ENCODE data around the gene CAMTA1.

The CAMTA1 gene

DNA sequence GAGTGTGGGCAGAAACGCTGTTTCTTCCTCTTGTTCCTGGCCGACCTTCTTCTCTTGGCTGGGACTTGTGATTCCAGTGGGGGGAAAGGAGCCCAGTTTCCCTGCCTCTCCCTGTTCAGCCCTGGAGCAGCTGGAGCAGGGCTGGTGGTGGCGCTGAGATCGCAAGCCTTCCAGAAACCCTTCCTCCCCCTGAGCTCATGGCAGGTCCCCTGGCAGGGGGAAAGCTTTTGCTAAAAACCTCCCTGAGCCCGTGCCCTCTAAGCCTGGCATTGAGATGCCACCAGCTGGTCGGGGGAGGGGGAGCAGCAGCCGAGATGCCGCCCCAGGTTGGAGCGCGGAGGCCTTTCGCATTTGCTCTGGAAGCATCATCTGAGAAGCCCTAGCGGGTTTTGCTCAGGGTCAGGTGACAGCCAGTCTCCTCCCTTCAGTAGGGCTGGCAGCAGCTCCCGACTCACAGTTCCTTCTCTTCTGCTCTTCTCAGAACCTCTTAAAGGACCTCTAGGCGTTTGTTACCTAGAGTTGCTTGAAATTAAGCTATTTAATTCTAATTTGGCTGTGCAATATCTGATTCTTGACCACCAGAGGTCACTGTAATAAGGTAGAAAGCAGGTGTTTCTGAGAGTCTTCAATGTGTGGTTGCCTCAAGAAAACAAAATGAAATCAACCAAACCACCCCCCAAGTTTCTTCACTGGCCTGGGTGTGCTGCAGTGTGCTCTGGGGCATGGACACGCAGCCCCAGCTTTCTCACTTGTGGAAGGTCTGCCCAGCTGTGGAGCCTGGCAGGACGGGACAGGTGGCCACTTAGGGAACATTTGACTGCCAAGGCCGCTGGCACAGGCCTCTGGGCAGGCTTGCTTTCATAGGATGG, 257.3 kb downstream of the CAMTA1 start:
- peaks cover 2 to 9% (median 8%) of the 10 kb centered on the region in 5 donors for H3K9me3 ChIP-seq (ENCODE audit: control insufficient read depth in 5 of 5, low read length in 5 of 5)
- peaks cover 0 to 3% (median 0%) of the 10 kb centered on the region in 5 donors for H3K4me1 ChIP-seq (ENCODE audit: control insufficient read depth in 5 of 5, insufficient read depth in 5 of 5, low read length in 5 of 5)
- no peak overlapping the region for H3K27ac ChIP-seq (ENCODE audit: low read depth, low read length)
- H3K36me3 ChIP-seq (ENCODE audit: control insufficient read depth in 5 of 5, insufficient read depth in 5 of 5, low read length in 5 of 5), result no peaks in the 10 kb centered on the region
- peaks cover 15 to 27% (median 20%) of the 10 kb centered on the region in 5 donors for H3K27me3 ChIP-seq (ENCODE audit: control insufficient read depth in 5 of 5, insufficient read depth in 4 of 5, low read length in 5 of 5)
- H3K9ac ChIP-seq (ENCODE audit: low read length in 5 of 5), result no peak overlapping the region
- no peak overlapping the region for H3K4me3 ChIP-seq (ENCODE audit: low read depth in 1 of 5, low read length in 5 of 5)

DNA sequence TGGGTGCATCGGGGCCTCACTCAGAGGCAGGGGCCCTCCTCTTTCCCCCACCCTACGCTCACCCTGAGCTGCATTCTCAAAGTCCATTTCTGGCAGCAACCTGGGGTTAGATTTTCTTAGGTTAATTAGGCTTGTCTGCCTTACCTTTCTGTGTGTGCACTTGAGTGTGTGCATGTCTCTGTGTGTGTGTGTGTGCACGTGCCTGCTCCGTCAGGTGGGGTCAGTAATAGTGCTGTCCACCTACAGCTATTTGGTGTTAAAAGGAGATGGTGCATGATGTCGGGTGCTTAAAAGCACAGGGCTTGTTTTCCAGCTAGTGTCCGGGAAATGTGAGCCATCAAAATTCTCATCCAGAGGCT, 257.9 kb downstream of the CAMTA1 start:
- H3K36me3 ChIP-seq (ENCODE audit: control insufficient read depth in 5 of 5, insufficient read depth in 5 of 5, low read length in 5 of 5), result no peaks in the 10 kb centered on the region
- peaks cover 15 to 27% (median 20%) of the 10 kb centered on the region in 5 donors for H3K27me3 ChIP-seq (ENCODE audit: control insufficient read depth in 5 of 5, insufficient read depth in 4 of 5, low read length in 5 of 5)
- no peak overlapping the region for H3K27ac ChIP-seq (ENCODE audit: low read depth, low read length)
- H3K4me3 ChIP-seq (ENCODE audit: low read depth in 1 of 5, low read length in 5 of 5), result no peak overlapping the region
- H3K9me3 ChIP-seq (ENCODE audit: control insufficient read depth in 5 of 5, low read length in 5 of 5), result peaks cover 2 to 9% (median 8%) of the 10 kb centered on the region in 5 donors
- peaks cover 0 to 3% (median 0%) of the 10 kb centered on the region in 5 donors for H3K4me1 ChIP-seq (ENCODE audit: control insufficient read depth in 5 of 5, insufficient read depth in 5 of 5, low read length in 5 of 5)
- no peak overlapping the region for H3K9ac ChIP-seq (ENCODE audit: low read length in 5 of 5)

DNA sequence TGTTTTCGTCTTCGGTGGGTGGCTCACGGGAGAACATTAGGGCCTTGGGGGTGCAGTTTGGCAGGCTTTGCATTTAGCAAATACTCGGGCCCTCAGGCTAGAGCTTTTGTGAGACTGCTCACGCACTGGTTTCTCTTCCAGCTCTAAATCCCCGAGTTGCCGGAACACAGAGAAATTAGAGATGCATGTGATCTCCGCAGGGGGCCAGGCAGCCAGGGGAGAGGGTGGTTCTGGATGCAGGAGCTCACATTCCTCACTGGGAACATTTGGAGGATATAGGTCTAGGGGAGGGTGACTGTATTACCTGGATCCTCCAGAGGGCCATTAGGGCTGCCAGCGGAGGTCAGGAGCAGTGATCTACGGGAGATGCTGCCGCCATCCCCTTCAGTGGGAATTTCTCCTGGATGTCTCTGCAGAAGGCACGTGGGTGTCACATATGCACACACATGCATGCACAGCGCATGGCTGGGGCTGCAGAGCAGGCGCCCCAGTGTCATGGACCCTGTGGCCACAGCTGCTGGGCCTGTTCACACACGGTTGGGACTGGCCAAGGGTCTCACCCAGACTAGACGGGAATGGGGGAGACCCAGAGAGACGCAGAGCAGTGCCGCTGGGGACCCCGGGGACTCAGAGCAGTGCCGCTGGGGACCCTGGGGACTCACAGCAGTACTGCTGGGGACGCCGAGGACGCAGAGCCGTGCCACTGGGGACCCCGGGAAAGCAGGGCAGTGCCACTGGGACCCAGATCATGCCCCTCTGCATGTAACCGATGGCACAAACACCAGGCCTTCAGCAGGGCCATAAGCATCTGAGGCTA, 258.7 kb downstream of the CAMTA1 start:
- H3K27me3 ChIP-seq (ENCODE audit: control insufficient read depth in 5 of 5, insufficient read depth in 4 of 5, low read length in 5 of 5), result peaks cover 15 to 29% (median 22%) of the 10 kb centered on the region in 5 donors
- H3K27ac ChIP-seq (ENCODE audit: low read depth, low read length), result no peak overlapping the region
- peaks cover 2 to 9% (median 8%) of the 10 kb centered on the region in 5 donors for H3K9me3 ChIP-seq (ENCODE audit: control insufficient read depth in 5 of 5, low read length in 5 of 5)
- no peak overlapping the region for H3K4me3 ChIP-seq (ENCODE audit: low read depth in 1 of 5, low read length in 5 of 5)
- peaks cover 0 to 3% (median 0%) of the 10 kb centered on the region in 5 donors for H3K4me1 ChIP-seq (ENCODE audit: control insufficient read depth in 5 of 5, insufficient read depth in 5 of 5, low read length in 5 of 5)
- H3K9ac ChIP-seq (ENCODE audit: low read length in 5 of 5), result no peak overlapping the region
- no peaks in the 10 kb centered on the region for H3K36me3 ChIP-seq (ENCODE audit: control insufficient read depth in 5 of 5, insufficient read depth in 5 of 5, low read length in 5 of 5)

DNA sequence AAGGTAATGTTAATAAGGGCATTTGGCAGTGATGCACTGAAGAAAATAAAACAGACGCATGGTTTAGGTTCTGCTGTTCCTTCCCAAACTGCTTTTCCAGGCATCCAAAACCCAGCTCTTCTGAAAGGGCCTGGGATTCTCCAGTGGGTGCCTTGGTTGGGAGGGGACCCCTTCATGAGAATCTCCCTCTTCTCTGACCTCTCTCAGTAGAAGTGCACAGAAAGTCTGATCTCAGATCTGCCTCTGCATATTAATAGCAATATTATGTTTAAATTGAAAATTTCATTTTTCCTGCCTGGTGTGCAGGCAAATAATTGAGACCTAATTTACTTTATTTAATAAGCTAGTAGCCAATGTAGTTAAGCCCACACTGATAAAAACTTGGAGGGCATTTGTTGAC, 260.6 kb downstream of the CAMTA1 start:
- no peak overlapping the region for H3K9ac ChIP-seq (ENCODE audit: low read length in 5 of 5)
- peaks cover 9 to 32% (median 22%) of the 10 kb centered on the region in 5 donors for H3K27me3 ChIP-seq (ENCODE audit: control insufficient read depth in 5 of 5, insufficient read depth in 4 of 5, low read length in 5 of 5)
- peaks cover 2 to 9% (median 8%) of the 10 kb centered on the region in 5 donors for H3K9me3 ChIP-seq (ENCODE audit: control insufficient read depth in 5 of 5, low read length in 5 of 5)
- H3K27ac ChIP-seq (ENCODE audit: low read depth, low read length), result no peak overlapping the region
- H3K4me3 ChIP-seq (ENCODE audit: low read depth in 1 of 5, low read length in 5 of 5), result no peak overlapping the region
- H3K4me1 ChIP-seq (ENCODE audit: control insufficient read depth in 5 of 5, insufficient read depth in 5 of 5, low read length in 5 of 5), result peaks cover 0 to 3% (median 0%) of the 10 kb centered on the region in 5 donors
- no peaks in the 10 kb centered on the region for H3K36me3 ChIP-seq (ENCODE audit: control insufficient read depth in 5 of 5, insufficient read depth in 5 of 5, low read length in 5 of 5)

DNA sequence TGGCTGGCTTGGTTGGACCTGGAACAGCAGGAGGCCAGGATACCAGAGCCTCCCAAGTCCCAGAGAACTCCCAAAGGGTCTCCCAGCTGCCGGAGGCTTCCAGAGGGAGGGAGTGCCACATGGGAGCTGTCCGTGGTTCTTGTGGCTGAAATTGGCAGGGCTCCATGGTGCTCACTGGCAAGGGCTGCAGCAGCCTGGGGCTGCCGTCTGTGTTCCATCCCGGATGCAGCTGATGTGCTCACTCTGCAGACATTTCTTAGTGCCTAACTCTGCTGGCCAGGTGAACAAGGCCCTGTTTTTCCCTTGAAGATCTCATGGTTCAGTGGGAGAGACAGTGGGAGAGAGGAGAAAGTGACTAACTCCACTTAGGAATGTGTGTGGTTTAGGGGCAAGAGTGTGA, 261.1 kb downstream of the CAMTA1 start:
- no peak overlapping the region for H3K27ac ChIP-seq (ENCODE audit: low read depth, low read length)
- H3K4me1 ChIP-seq (ENCODE audit: control insufficient read depth in 5 of 5, insufficient read depth in 5 of 5, low read length in 5 of 5), result peaks cover 0 to 3% (median 0%) of the 10 kb centered on the region in 5 donors
- H3K27me3 ChIP-seq (ENCODE audit: control insufficient read depth in 5 of 5, insufficient read depth in 4 of 5, low read length in 5 of 5), result peaks cover 14 to 36% (median 22%) of the 10 kb centered on the region in 5 donors
- H3K4me3 ChIP-seq (ENCODE audit: low read depth in 1 of 5, low read length in 5 of 5), result no peak overlapping the region
- H3K9ac ChIP-seq (ENCODE audit: low read length in 5 of 5), result no peak overlapping the region
- peaks cover 2 to 9% (median 8%) of the 10 kb centered on the region in 5 donors for H3K9me3 ChIP-seq (ENCODE audit: control insufficient read depth in 5 of 5, low read length in 5 of 5)
- no peaks in the 10 kb centered on the region for H3K36me3 ChIP-seq (ENCODE audit: control insufficient read depth in 5 of 5, insufficient read depth in 5 of 5, low read length in 5 of 5)

DNA sequence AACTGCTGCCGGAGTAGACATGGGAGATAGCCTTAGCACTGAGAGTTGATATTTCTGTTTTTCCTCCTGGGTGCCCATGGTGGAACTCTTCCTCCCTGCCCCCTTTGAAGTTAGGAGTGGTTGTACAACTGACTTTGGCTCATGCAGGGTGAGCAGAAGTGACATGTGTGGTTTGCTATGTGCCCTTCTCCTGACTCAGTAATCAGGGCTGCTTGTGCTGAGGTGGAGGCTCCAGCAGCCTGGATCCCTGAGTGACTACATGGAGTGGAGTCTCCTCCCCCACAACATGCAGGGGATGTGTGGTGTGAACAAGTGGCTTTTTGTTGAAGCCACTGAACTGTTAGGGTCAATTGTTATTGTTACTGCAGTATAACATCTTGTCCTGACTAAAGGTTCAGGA, 261.6 kb downstream of the CAMTA1 start:
- Histone ChIP-seq H3K9me3 (ENCODE audit: control insufficient read depth in 5 of 5, low read length in 5 of 5) (peaks cover 2 to 9% (median 8%) of the 10 kb centered on the region in 5 donors), H3K4me3 (ENCODE audit: low read depth in 1 of 5, low read length in 5 of 5) (no peak overlapping the region), H3K9ac (ENCODE audit: low read length in 5 of 5) (no peak overlapping the region), H3K27ac (ENCODE audit: low read depth, low read length) (no peak overlapping the region), H3K27me3 (ENCODE audit: control insufficient read depth in 5 of 5, insufficient read depth in 4 of 5, low read length in 5 of 5) (peaks cover 15 to 36% (median 22%) of the 10 kb centered on the region in 5 donors), H3K4me1 (ENCODE audit: control insufficient read depth in 5 of 5, insufficient read depth in 5 of 5, low read length in 5 of 5) (peaks cover 0 to 3% (median 0%) of the 10 kb centered on the region in 5 donors), H3K36me3 (ENCODE audit: control insufficient read depth in 5 of 5, insufficient read depth in 5 of 5, low read length in 5 of 5) (no peaks in the 10 kb centered on the region)

DNA sequence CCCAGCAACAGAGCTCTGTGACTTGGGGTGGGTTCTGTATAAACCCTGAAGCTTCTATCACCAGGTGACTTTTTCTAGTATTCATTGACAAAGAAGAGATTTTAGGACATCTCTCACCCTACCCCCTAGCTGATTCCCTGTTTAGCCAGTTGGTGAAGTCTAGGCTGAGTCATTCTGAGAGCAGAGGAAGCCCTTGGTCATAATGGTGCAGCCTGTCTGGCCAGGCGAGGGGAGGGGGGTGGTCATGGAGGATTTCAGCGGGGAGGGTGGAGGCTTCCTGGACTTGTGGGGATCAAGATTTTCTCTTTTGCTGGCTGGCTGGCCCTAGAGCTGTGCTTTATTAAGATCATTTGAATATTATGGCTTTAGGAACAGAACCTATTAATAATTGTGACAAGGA, 262.6 kb downstream of the CAMTA1 start:
- Histone ChIP-seq H3K27ac (ENCODE audit: low read depth, low read length) (no peak overlapping the region), H3K4me3 (ENCODE audit: low read depth in 1 of 5, low read length in 5 of 5) (no peak overlapping the region), H3K36me3 (ENCODE audit: control insufficient read depth in 5 of 5, insufficient read depth in 5 of 5, low read length in 5 of 5) (no peaks in the 10 kb centered on the region), H3K9ac (ENCODE audit: low read length in 5 of 5) (no peak overlapping the region), H3K9me3 (ENCODE audit: control insufficient read depth in 5 of 5, low read length in 5 of 5) (peaks cover 2 to 9% (median 8%) of the 10 kb centered on the region in 5 donors), H3K4me1 (ENCODE audit: control insufficient read depth in 5 of 5, insufficient read depth in 5 of 5, low read length in 5 of 5) (peaks cover 0 to 3% (median 0%) of the 10 kb centered on the region in 5 donors), H3K27me3 (ENCODE audit: control insufficient read depth in 5 of 5, insufficient read depth in 4 of 5, low read length in 5 of 5) (peaks cover 9 to 35% (median 16%) of the 10 kb centered on the region in 5 donors)

DNA sequence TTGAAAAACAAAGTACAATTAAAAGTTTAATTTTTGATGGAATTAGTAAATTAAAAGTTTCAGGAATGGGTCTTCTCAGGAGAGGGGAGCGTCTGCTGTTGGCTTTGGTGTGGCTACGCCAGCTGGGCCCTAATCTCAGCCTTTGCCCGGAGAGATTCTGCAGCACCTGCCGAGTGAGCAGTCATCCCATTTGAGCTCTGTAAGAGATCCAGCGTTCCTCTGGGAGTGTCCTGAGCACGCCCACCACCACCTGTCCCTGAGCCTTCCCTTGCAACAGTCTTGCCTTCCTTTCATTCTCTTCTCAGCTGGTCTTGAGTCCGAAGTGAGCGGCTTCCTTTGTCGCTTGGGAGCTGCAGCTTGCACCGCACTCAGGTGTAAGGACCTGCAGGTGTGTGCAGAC, 263.1 kb downstream of the CAMTA1 start:
- Histone ChIP-seq H3K4me1 (ENCODE audit: control insufficient read depth in 5 of 5, insufficient read depth in 5 of 5, low read length in 5 of 5) (peaks cover 0 to 3% (median 0%) of the 10 kb centered on the region in 5 donors), H3K27ac (ENCODE audit: low read depth, low read length) (no peak overlapping the region), H3K4me3 (ENCODE audit: low read depth in 1 of 5, low read length in 5 of 5) (no peak overlapping the region), H3K9me3 (ENCODE audit: control insufficient read depth in 5 of 5, low read length in 5 of 5) (peaks cover 2 to 9% (median 8%) of the 10 kb centered on the region in 5 donors), H3K9ac (ENCODE audit: low read length in 5 of 5) (no peak overlapping the region), H3K36me3 (ENCODE audit: control insufficient read depth in 5 of 5, insufficient read depth in 5 of 5, low read length in 5 of 5) (no peaks in the 10 kb centered on the region), H3K27me3 (ENCODE audit: control insufficient read depth in 5 of 5, insufficient read depth in 4 of 5, low read length in 5 of 5) (peaks cover 9 to 35% (median 16%) of the 10 kb centered on the region in 5 donors)

DNA sequence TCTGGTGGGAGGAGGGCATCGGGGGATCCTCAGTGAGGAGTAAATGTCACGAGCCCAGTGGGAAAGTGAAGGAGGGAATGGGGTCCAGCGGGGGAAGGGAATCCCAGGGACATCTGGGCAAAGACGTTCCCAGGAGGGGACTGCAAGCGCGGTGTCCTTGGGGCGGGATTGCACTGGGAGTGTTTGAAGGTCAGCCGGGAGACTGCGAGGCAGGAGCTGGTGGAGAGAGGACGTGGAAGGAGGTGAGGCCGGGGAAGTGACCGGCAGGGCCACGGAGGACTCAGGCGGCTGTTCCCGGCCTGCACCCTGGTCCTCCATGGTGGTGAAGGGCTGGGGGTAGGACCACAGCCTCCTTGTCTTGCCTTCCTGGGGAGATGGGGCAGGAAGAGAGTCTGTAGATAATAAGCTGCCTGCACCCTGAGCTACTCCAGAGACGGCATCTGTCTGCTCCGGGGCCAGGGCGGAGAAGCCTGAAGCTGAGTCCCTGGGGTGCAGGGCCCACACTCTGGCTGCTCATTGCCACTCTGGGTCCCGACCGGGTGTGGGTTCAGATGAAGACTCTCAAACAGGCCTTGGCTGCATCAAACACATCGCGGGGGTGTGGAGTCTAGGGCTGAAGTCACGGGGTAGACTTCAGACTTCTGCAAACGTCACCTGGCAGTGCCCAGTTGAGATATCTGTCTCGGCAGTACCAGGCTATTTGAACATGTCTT, 264.8 kb downstream of the CAMTA1 start:
- Histone ChIP-seq H3K4me1 (ENCODE audit: control insufficient read depth in 5 of 5, insufficient read depth in 5 of 5, low read length in 5 of 5) (no peaks in the 10 kb centered on the region), H3K9me3 (ENCODE audit: control insufficient read depth in 5 of 5, low read length in 5 of 5) (peaks cover 2 to 12% (median 8%) of the 10 kb centered on the region in 5 donors), H3K36me3 (ENCODE audit: control insufficient read depth in 5 of 5, insufficient read depth in 5 of 5, low read length in 5 of 5) (no peaks in the 10 kb centered on the region), H3K27ac (ENCODE audit: low read depth, low read length) (no peak overlapping the region), H3K9ac (ENCODE audit: low read length in 5 of 5) (no peak overlapping the region), H3K4me3 (ENCODE audit: low read depth in 1 of 5, low read length in 5 of 5) (no peak overlapping the region), H3K27me3 (ENCODE audit: control insufficient read depth in 5 of 5, insufficient read depth in 4 of 5, low read length in 5 of 5) (peaks cover 2 to 29% (median 8%) of the 10 kb centered on the region in 5 donors)

Data from subcutaneous abdominal adipose tissue (tissue), 5 donors.